Stimulated activated CD8-positive, alpha-beta memory T cell treated with anti-CD3 and anti-CD28 coated beads, Interleukin-15, amount 100 ng/mL, for 4 hours (primary cell): Measurements from ENCODE around the gene UBE2G1.

Experiments
- DNase-seq, 2 donors: peaks; one replicate each; pipeline ENCODE4 v3.0.0-alpha.2; 2020; ENCODE audit warnings: low read depth in 2 of 2

The UBE2G1 gene

DNA sequence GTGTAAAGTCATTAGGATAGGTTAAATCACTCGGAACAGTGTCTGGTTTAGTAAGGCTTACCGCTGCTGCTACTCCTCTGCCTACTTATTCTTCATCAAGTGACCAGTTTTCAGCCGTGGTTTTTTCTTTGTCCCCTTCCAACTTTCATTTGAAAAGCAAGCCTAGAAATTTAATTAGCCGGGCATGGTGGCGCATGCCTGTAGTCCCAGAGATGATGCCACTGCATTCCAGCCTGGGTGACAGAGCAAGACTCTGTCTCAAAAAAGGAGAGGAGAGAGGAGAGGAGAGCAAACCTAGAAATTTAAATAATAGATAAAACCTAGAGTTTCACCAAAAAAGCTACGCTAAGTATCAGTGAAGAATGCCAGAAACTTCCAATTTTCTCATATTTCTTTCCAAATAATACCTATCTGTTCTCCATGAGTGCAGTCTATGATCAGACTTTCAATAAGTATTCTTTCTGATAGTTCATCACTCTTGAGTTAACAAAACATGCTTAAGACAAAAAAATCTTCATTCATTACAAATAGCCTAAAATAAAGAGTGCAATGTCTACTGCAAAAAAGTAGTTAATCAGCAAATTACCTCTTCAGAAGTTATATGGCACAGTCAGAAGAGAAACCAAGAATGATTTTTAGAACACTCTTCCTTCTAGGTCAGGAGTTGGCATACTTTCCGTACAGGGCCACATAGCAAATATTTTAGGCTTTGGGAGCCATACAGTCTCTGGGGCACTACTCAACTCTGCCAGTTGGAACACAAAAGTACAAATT lies 117.8 kb downstream of the UBE2G1 start:
- DNase-seq: no peak

GRCh38 chr17:4247971-4248388 lies 118.5 kb downstream of the UBE2G1 start:
- no peak for DNase-seq

- DNase-seq: no peak
These were observed 119.0 kb downstream of the UBE2G1 start for GRCh38 chr17:4247361-4247970.

GRCh38 chr17:4246674-4247073 lies 119.8 kb downstream of the UBE2G1 start:
- no peak for DNase-seq

- DNase-seq: no peak
These were observed 124.9 kb downstream of the UBE2G1 start for GRCh38 chr17:4241535-4241934.

GRCh38 chr17:4236456-4236855 lies 130.0 kb downstream of the UBE2G1 start:
- DNase-seq: no peak

GRCh38 chr17:4235372-4236279 lies 130.8 kb downstream of the UBE2G1 start:
- no peak for DNase-seq

- no peak for DNase-seq
These were observed 132.1 kb downstream of the UBE2G1 start for GRCh38 chr17:4234401-4234800.

- no peak for DNase-seq
These were observed 132.7 kb downstream of the UBE2G1 start for GRCh38 chr17:4233668-4234258.

DNA sequence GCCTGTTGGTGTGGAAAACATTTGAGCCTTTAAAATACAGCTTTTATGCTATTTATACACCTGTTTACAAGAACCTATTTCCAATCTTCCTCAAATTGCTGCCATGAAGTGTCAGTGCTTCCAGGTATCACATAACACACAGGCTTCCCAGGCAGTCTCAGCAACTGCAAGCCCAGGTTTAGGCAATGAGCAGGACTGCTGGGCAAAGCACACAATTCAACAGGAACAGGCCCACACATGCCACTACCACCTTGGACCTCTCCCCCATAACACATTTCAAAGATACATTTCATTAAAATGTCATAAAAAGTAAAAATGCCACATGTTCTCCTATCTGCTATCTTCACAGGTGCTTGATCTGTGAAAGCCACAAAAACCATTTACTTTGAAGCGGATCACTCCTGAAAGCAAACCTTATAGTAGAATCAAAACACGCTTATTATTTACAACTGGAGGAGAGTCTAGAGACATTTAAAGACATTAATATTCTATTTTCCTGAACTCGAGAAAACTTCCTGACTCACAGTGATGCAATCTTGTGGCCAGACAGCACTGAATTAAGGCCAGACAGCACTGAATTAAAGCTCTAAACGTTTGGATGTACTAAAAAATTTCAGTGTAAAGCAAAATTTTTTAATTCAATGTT lies 134.2 kb downstream of the UBE2G1 start:
- DNase-seq: no peak

DNA sequence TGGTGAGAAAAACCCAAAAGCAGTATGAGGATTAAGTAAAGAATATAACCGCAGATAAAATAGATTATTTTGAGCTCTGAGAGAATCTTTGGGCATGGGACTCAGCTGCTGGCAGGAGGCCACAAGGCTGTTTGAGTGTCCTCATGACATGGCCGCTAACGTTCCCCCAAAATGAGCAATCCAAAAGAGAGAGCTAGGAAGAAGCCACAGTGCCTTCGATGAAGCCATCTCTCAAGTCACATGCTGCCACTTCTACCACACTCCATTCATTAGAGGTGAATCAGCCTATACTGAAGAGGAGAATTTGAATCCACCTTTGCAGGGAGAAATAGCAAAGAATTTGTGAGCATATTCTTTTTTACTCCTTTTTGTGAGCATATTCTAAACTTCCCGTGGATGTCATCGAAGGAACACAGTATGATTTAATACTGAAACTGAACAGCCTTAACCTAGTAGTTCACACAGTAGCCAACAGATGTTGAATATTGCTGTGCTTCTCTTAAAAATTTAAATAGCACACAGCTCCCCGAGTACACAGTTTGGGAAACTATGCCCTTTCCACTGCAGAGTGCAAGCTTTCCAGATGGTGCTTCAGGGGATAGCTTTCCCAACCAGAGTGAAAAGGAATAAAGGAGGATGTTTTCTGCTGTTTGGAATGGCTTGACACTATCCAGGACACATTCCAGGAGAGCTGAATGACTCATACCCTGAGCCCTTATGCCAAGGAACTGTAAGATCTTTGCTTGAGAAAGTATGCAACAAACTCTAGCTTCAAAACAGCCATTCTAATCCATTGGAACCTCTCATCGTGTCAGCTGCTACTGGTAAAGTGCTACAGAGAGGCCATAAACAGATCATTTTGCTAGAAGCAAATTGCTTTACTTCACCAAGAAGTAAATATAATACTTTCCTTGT lies 136.6 kb downstream of the UBE2G1 start:
- no peak for DNase-seq

GRCh38 chr17:4221899-4222659 lies 144.4 kb downstream of the UBE2G1 start:
- no peak for DNase-seq

DNA sequence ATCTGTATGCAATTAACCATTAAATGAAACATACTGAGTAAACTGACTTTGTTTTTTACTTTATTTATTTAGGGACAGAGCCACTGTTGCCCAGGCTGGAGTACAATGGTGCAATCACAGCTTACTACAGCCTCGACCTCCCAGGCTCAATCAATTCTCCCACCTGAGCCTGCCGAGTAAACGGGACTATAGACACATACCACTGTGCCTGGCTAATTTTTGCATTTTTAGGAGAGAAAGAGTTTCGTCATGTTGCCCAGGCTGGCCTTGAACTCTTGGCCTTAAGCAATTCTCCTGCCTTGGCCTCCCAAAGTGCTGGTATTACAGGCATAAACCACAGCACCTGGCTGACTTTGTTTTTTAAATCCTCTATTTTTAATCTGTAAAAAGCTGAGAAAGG lies 145.3 kb downstream of the UBE2G1 start:
- DNase-seq: no peak

DNA sequence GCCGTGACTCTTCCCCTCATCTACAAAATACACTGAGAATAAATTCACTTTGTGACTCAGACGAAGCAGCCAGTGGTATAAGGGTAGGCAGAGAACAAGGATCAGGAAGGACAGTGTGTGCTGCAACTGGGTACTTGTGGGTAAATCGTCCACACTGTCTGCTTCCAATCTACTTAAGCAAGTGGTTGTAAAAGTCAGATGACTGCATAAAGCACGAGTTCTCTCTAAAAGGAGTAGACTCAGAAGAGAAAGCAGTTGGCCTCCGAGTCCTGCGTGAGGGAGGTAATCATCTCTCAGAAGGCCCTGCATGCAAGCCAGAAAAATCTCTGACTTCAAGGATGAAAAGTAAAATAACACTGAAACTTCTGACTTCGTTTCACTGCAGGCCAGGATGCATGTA lies 145.8 kb downstream of the UBE2G1 start:
- DNase-seq: no peak
